ENCODE measurements around the gene SAMD5. TPM values are rescaled to one million over a fixed set of nuclear protein-coding genes. Genes with fewer than 3 reads are reported as not detected.

The SAMD5 gene
- total and polyA plus RNA-seq, 4 experiments from 2014 or later = not detected

GRCh38 chr6:147544420-147544819 is 35.9 kb downstream of the SAMD5 start:
- intact Hi-C loops (cut with micrococcal nuclease) = no loop called here
- no peak overlapping the region for H3K27ac Mint-ChIP-seq
- no peaks in the 10 kb centered on the region for H3K36me3 Mint-ChIP-seq
- no peaks in the 10 kb centered on the region for H3K9me3 ChIP-seq (ENCODE audit: control insufficient read depth in 1 of 2, low read length in 2 of 2)
- no peaks in the 10 kb centered on the region for H3K27me3 ChIP-seq (ENCODE audit: insufficient read depth, low read length)
- no peak for DNase-seq
- no peaks in the 10 kb centered on the region for H3K4me1 ChIP-seq (ENCODE audit: insufficient read depth, low read length)
- H3K27ac ChIP-seq (ENCODE audit: low read depth, low read length) = no peak overlapping the region
- no peaks in the 10 kb centered on the region for H3K36me3 ChIP-seq (ENCODE audit: insufficient read depth, low read length)
- ChIA-PET CTCF (ENCODE audit: partially characterized antibody) (no interaction called here), POLR2A (ENCODE audit: partially characterized antibody) (no interaction called here)
- no peak overlapping the region for H3K4me3 ChIP-seq (ENCODE audit: low read length in 2 of 2)
- H3K9me3 Mint-ChIP-seq = peaks cover 0 to 3% (median 0%) of the 10 kb centered on the region in 8 donors
- no peaks in the 10 kb centered on the region for H3K4me1 Mint-ChIP-seq
- peaks cover 0 to 4% of the 10 kb centered on the region in 2 donors for H3K27me3 Mint-ChIP-seq
- no peak overlapping the region for H3K4me3 Mint-ChIP-seq

DNA sequence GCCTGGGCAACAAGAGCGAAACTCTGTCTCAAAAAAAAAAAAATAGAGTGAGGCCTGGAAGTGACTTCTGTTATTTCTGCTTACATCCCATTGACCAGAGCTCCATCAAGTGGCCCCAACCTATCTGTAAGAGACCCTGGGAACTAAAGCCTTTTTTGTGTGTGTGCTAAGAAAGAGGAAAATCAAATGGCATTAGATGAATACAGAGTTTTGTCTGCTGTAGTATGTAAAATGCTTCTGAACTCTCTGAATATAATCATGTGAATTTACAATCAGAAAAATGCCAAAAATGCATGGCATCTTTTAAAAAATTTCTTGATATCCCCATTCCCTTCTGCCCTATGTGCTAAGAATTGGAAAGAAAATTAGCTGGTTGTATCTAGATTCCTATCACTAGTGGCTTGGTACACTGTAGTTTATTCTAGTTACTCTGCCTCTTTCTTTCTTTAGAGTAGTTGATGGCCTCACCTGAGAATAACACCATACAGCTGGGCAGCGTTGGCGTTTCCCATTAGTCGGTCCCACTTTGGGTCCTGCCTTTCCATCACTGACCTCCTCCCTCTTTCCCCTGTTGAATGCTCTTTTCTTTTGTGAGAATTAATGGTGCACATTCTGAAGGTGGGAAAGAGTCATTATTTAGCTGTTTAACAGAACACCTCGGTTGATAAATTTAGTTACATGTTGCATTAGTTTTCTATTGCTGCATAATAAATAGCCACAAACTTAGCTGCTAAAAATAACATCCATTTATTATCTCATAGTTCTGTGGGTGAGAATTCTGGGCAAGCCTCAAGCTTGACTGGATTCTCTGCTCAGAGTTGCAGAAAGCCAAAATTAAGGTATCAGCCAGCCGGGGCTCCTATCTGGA is 38.2 kb downstream of the SAMD5 start:
- Histone ChIP-seq H3K4me1 (ENCODE audit: insufficient read depth, low read length) (no peaks in the 10 kb centered on the region), H3K4me3 (ENCODE audit: low read length in 2 of 2) (no peak overlapping the region), H3K27me3 (ENCODE audit: insufficient read depth, low read length) (no peaks in the 10 kb centered on the region), H3K27ac (ENCODE audit: low read depth, low read length) (no peak overlapping the region), H3K9me3 (ENCODE audit: control insufficient read depth in 1 of 2, low read length in 2 of 2) (no peaks in the 10 kb centered on the region), H3K36me3 (ENCODE audit: insufficient read depth, low read length) (no peaks in the 10 kb centered on the region)
- Mint-ChIP-seq H3K27ac (no peak overlapping the region), H3K36me3 (no peaks in the 10 kb centered on the region), H3K27me3 (no peaks in the 10 kb centered on the region), H3K9me3 (no peaks in the 10 kb centered on the region), H3K4me1 (no peaks in the 10 kb centered on the region), H3K4me3 (no peak overlapping the region)
- ChIA-PET POLR2A (ENCODE audit: partially characterized antibody) (no interaction called here), CTCF (ENCODE audit: partially characterized antibody) (interaction anchor here (0.8 kb wide), 1 partner anchor 8 kb away, joined by 3 read pairs; no protein-coding TSS in a partner anchor)
- no peak for DNase-seq
- intact Hi-C loops (cut with micrococcal nuclease) = no loop called here

- no peak overlapping the region for H3K4me3 Mint-ChIP-seq
- no peaks in the 10 kb centered on the region for H3K36me3 Mint-ChIP-seq
- H3K4me1 Mint-ChIP-seq = no peaks in the 10 kb centered on the region
- Histone ChIP-seq H3K27ac (ENCODE audit: low read depth, low read length) (no peak overlapping the region), H3K4me1 (ENCODE audit: insufficient read depth, low read length) (no peaks in the 10 kb centered on the region), H3K9me3 (ENCODE audit: control insufficient read depth in 1 of 2, low read length in 2 of 2) (no peaks in the 10 kb centered on the region), H3K27me3 (ENCODE audit: insufficient read depth, low read length) (no peaks in the 10 kb centered on the region), H3K36me3 (ENCODE audit: insufficient read depth, low read length) (no peaks in the 10 kb centered on the region), H3K4me3 (ENCODE audit: low read length in 2 of 2) (no peak overlapping the region)
- no peaks in the 10 kb centered on the region for H3K9me3 Mint-ChIP-seq
- ChIA-PET CTCF (ENCODE audit: partially characterized antibody) (interaction anchor here (0.8 kb wide), 1 partner anchor 9 kb away, joined by 3 read pairs; no protein-coding TSS in a partner anchor), POLR2A (ENCODE audit: partially characterized antibody) (no interaction called here)
- intact Hi-C loops (cut with micrococcal nuclease) = no loop called here
- no peak overlapping the region for H3K27ac Mint-ChIP-seq
- no peaks in the 10 kb centered on the region for H3K27me3 Mint-ChIP-seq
- no peak for DNase-seq
Measured at GRCh38 chr6:147547369-147547902, 38.9 kb downstream of the SAMD5 start.

DNA sequence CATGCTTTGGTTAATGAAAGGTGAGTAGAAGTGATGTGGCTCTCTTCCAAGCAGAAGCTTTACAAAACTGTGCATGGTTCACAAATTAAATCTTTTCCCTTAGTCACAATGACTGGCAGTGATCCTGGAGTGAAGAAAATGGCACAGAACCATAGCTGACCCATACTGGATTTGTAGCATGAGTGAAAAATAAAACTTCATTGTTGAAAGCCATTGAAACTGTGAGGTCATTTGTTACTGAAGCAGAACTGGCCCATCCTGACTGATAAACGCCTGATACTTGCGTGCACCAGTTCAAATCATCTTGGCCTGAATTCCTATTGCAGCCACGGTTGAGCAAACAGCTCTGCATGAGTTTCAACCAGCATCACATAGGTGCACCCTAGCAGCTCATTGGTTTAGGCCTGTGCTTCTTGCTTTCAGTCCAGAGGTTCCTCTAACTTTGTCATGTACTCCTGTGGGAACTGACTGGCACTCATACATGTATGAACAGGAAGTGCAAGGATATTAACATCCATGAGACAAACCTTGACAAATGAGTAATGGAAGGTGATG is 40.5 kb downstream of the SAMD5 start:
- Histone ChIP-seq H3K36me3 (ENCODE audit: insufficient read depth, low read length) (no peaks in the 10 kb centered on the region), H3K4me1 (ENCODE audit: insufficient read depth, low read length) (no peaks in the 10 kb centered on the region), H3K27me3 (ENCODE audit: insufficient read depth, low read length) (no peaks in the 10 kb centered on the region), H3K27ac (ENCODE audit: low read depth, low read length) (no peak overlapping the region), H3K9me3 (ENCODE audit: control insufficient read depth in 1 of 2, low read length in 2 of 2) (no peaks in the 10 kb centered on the region), H3K4me3 (ENCODE audit: low read length in 2 of 2) (no peak overlapping the region)
- ChIA-PET POLR2A (ENCODE audit: partially characterized antibody) (no interaction called here), CTCF (ENCODE audit: partially characterized antibody) (no interaction called here)
- Mint-ChIP-seq H3K9me3 (no peaks in the 10 kb centered on the region), H3K27ac (no peak overlapping the region), H3K4me3 (no peak overlapping the region), H3K27me3 (peaks cover 0 to 2% of the 10 kb centered on the region in 2 donors), H3K4me1 (no peaks in the 10 kb centered on the region), H3K36me3 (no peaks in the 10 kb centered on the region)
- intact Hi-C loops (cut with micrococcal nuclease) = no loop called here
- no peak for DNase-seq

DNA sequence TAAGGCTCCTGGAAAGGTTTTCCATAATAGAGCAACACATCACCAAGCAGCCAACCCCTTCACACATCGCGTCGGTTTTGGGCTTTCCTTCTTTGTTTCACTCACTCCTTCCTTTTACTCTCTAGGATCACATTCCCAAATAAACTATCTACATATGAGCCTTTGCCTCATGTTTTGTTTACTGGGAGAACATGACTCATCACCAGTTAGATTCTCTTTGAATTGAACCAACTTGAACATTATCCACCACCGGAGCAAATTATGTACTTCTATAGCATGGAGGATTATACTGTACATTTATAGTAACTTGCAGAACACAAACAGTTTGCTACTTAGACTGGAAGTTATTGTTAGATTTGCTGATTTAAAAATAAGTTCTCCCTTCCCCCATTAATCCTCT is 41.0 kb downstream of the SAMD5 start:
- DNase-seq = no peak
- H3K36me3 Mint-ChIP-seq = no peaks in the 10 kb centered on the region
- H3K27ac Mint-ChIP-seq = no peak overlapping the region
- POLR2A ChIA-PET (ENCODE audit: partially characterized antibody) = no interaction called here
- no peak overlapping the region for H3K4me3 ChIP-seq (ENCODE audit: low read length in 2 of 2)
- no peaks in the 10 kb centered on the region for H3K27me3 ChIP-seq (ENCODE audit: insufficient read depth, low read length)
- peaks cover 0 to 2% of the 10 kb centered on the region in 2 donors for H3K27me3 Mint-ChIP-seq
- no peak overlapping the region for H3K4me3 Mint-ChIP-seq
- no peaks in the 10 kb centered on the region for H3K36me3 ChIP-seq (ENCODE audit: insufficient read depth, low read length)
- H3K9me3 Mint-ChIP-seq = no peaks in the 10 kb centered on the region
- no peak overlapping the region for H3K27ac ChIP-seq (ENCODE audit: low read depth, low read length)
- H3K4me1 ChIP-seq (ENCODE audit: insufficient read depth, low read length) = no peaks in the 10 kb centered on the region
- CTCF ChIA-PET (ENCODE audit: partially characterized antibody) = no interaction called here
- intact Hi-C loops (cut with micrococcal nuclease) = no loop called here
- no peaks in the 10 kb centered on the region for H3K9me3 ChIP-seq (ENCODE audit: control insufficient read depth in 1 of 2, low read length in 2 of 2)
- H3K4me1 Mint-ChIP-seq = no peaks in the 10 kb centered on the region

GRCh38 chr6:147551976-147552375 is 43.5 kb downstream of the SAMD5 start:
- CTCF ChIA-PET (ENCODE audit: partially characterized antibody) = no interaction called here

DNA sequence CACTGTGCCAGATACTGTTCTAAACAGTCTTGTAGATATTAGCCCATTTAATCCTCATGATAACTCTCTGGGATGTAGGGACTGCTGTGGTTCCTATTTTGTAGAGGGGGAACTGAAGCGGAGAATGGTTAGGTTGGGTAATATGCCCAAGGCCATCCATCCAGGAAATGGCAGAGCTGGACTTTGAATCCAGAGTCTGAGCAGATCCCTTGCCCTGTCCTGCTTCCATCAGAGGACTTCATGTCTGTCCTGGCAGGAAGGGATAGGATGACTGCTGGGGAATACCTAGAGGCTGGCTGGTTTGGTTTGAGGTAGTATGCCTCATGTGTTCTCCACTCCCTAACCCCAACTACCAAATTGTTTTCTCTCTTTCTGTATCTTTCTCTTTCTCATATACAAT is 44.6 kb downstream of the SAMD5 start:
- H3K4me3 Mint-ChIP-seq = no peak overlapping the region
- CTCF ChIA-PET (ENCODE audit: partially characterized antibody) = no interaction called here
- no peaks in the 10 kb centered on the region for H3K9me3 Mint-ChIP-seq
- Histone ChIP-seq H3K27me3 (ENCODE audit: insufficient read depth, low read length) (no peaks in the 10 kb centered on the region), H3K27ac (ENCODE audit: low read depth, low read length) (no peak overlapping the region), H3K4me1 (ENCODE audit: insufficient read depth, low read length) (no peaks in the 10 kb centered on the region), H3K9me3 (ENCODE audit: control insufficient read depth in 1 of 2, low read length in 2 of 2) (no peaks in the 10 kb centered on the region), H3K36me3 (ENCODE audit: insufficient read depth, low read length) (no peaks in the 10 kb centered on the region), H3K4me3 (ENCODE audit: low read length in 2 of 2) (no peak overlapping the region)
- peaks cover 0 to 2% of the 10 kb centered on the region in 2 donors for H3K27me3 Mint-ChIP-seq
- no peaks in the 10 kb centered on the region for H3K36me3 Mint-ChIP-seq
- POLR2A ChIA-PET (ENCODE audit: partially characterized antibody) = no interaction called here
- no peak overlapping the region for H3K27ac Mint-ChIP-seq
- no peaks in the 10 kb centered on the region for H3K4me1 Mint-ChIP-seq
- no peak for DNase-seq
- intact Hi-C loops (cut with micrococcal nuclease) = no loop called here

More at GRCh38 chr6:147551976-147552375, 43.5 kb downstream of the SAMD5 start:
- no peak overlapping the region for H3K27ac ChIP-seq (ENCODE audit: low read depth, low read length)
- H3K4me3 Mint-ChIP-seq = no peak overlapping the region
- H3K27ac Mint-ChIP-seq = no peak overlapping the region
- no peaks in the 10 kb centered on the region for H3K36me3 ChIP-seq (ENCODE audit: insufficient read depth, low read length)
- intact Hi-C loops (cut with micrococcal nuclease) = no loop called here
- no peak overlapping the region for H3K4me3 ChIP-seq (ENCODE audit: low read length in 2 of 2)
- no peaks in the 10 kb centered on the region for H3K9me3 Mint-ChIP-seq
- H3K27me3 ChIP-seq (ENCODE audit: insufficient read depth, low read length) = no peaks in the 10 kb centered on the region
- POLR2A ChIA-PET (ENCODE audit: partially characterized antibody) = no interaction called here
- no peaks in the 10 kb centered on the region for H3K4me1 ChIP-seq (ENCODE audit: insufficient read depth, low read length)
- H3K27me3 Mint-ChIP-seq = peaks cover 0 to 2% of the 10 kb centered on the region in 2 donors
- H3K9me3 ChIP-seq (ENCODE audit: control insufficient read depth in 1 of 2, low read length in 2 of 2) = no peaks in the 10 kb centered on the region
- no peaks in the 10 kb centered on the region for H3K4me1 Mint-ChIP-seq
- no peak for DNase-seq
- H3K36me3 Mint-ChIP-seq = no peaks in the 10 kb centered on the region

All from CD4-positive, alpha-beta memory T cell (primary cell).